ENCODE data around the gene NAPA.

DNA sequence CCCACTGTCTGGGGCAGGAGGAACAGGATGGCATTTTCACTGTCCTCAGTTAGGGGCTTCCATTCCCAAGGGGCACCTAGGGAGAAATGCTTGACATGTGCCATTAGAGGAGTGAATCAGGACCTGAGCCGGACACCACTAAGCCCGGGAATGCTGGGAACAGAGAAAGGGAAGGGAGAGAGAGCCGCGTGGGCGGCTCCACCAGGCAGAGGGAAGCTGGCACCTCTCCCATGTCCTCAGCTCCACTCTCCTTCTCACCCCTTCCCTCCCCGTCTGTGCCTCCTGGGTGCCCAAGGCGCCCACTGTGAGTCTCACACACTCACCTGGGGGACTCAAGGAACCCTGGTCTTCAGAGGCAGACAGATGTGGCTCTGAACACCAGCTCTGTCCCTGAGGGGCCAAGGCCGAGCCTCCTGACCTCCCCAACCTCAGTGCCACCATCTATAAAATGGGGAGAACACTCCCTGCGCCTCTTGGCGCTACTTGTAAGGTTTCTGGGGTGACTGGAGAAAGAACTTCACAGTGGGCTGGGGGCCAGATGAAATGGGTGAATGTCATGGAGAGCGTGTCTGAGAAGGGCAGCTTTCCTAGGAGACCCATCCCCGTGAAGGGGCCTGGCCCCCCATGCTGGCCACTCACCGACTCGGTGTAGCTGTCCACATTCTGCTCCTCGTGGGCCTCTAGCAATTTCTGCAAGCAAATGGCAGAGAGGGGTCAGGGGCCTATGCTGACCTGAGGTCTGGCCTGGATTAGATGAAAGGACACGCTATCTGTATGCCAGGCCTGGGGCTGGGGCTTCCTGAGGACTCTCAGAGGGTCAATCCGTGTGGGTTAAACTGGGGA is 25.6 kb downstream of the NAPA start:
- TF ChIP-seq, protein P1, sequence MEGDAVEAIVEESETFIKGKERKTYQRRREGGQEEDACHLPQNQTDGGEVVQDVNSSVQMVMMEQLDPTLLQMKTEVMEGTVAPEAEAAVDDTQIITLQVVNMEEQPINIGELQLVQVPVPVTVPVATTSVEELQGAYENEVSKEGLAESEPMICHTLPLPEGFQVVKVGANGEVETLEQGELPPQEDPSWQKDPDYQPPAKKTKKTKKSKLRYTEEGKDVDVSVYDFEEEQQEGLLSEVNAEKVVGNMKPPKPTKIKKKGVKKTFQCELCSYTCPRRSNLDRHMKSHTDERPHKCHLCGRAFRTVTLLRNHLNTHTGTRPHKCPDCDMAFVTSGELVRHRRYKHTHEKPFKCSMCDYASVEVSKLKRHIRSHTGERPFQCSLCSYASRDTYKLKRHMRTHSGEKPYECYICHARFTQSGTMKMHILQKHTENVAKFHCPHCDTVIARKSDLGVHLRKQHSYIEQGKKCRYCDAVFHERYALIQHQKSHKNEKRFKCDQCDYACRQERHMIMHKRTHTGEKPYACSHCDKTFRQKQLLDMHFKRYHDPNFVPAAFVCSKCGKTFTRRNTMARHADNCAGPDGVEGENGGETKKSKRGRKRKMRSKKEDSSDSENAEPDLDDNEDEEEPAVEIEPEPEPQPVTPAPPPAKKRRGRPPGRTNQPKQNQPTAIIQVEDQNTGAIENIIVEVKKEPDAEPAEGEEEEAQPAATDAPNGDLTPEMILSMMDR (IDR thresholded peaks at IDR 0.05) = no peak
- TF ChIP-seq POLR2AphosphoS5 (IDR thresholded peaks at IDR 0.05) (no peak), EP300 (IDR thresholded peaks at IDR 0.05; ENCODE audit: low read depth) (no peak), POLR2A (IDR thresholded peaks at IDR 0.05) (no peak)
